ENCODE measurements around the gene LPAR1.

The LPAR1 gene

DNA sequence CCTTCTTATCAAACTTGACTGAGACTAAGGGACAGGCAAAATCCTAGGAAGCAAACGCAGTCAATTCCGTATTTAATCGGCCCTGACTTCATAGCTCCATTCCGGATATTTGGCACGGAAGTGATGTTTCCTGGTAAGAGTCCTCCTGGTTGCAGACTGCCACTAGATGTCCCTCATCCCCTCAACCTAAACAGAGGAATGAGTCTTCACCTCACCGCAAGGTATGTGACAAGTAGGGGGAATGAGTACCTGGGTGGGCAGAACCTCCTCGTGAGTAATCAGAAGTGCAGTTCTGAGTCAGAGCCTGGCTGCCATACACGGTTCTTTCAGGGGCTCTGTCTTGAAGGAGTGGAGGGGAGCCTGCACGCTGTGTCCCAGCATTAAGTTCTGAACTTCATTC lies 196.1 kb downstream of the LPAR1 start:
- TF ChIP-seq FEZF1 (tag by site-specific recombination; IDR thresholded peaks at IDR 0.05), result no peak
- TF ChIP-seq, protein P1, sequence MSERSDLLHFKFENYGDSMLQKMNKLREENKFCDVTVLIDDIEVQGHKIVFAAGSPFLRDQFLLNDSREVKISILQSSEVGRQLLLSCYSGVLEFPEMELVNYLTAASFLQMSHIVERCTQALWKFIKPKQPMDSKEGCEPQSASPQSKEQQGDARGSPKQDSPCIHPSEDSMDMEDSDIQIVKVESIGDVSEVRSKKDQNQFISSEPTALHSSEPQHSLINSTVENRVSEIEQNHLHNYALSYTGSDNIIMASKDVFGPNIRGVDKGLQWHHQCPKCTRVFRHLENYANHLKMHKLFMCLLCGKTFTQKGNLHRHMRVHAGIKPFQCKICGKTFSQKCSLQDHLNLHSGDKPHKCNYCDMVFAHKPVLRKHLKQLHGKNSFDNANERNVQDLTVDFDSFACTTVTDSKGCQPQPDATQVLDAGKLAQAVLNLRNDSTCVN (tag by site-specific recombination; optimal IDR thresholded peaks at IDR 0.05), result no peak
- TF ChIP-seq ZNF335 (tag by site-specific recombination; conservative IDR thresholded peaks at IDR 0.05), result no peak
- TF ChIP-seq KLF10 (tag by site-specific recombination; IDR thresholded peaks at IDR 0.05), result no peak
- TF ChIP-seq GFI1B (tag by site-specific recombination; IDR thresholded peaks at IDR 0.05), result no peak
- TF ChIP-seq ZBTB20 (tag by site-specific recombination; IDR thresholded peaks at IDR 0.05), result no peak
- TF ChIP-seq ZNF223 (tag by site-specific recombination; IDR thresholded peaks at IDR 0.05), result no peak
- no peak for TF ChIP-seq ZNF658 (tag by site-specific recombination; IDR thresholded peaks at IDR 0.05)
- no peak for TF ChIP-seq GLI2 (tag by site-specific recombination; IDR thresholded peaks at IDR 0.05; ENCODE audit: borderline replicate concordance, low read depth)
- TF ChIP-seq ZNF169 (tag by site-specific recombination; IDR thresholded peaks at IDR 0.05), result no peak
- TF ChIP-seq ZFP3 (tag by site-specific recombination; IDR thresholded peaks at IDR 0.05; ENCODE audit: low read depth), result no peak
- TF ChIP-seq MYNN (tag by site-specific recombination; IDR thresholded peaks at IDR 0.05; ENCODE audit: borderline replicate concordance), result no peak
- TF ChIP-seq ZNF157 (tag by site-specific recombination; IDR thresholded peaks at IDR 0.05), result no peak
- no peak for TF ChIP-seq ZNF121 (tag by site-specific recombination; IDR thresholded peaks at IDR 0.05)
- TF ChIP-seq ZNF701 (tag by site-specific recombination; IDR thresholded peaks at IDR 0.05), result no peak
- TF ChIP-seq, protein P2, sequence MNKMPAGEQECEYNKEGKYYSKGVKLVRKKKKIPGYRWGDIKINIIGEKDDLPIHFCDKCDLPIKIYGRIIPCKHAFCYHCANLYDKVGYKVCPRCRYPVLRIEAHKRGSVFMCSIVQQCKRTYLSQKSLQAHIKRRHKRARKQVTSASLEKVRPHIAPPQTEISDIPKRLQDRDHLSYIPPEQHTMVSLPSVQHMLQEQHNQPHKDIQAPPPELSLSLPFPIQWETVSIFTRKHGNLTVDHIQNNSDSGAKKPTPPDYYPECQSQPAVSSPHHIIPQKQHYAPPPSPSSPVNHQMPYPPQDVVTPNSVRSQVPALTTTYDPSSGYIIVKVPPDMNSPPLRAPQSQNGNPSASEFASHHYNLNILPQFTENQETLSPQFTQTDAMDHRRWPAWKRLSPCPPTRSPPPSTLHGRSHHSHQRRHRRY (tag by site-specific recombination; IDR thresholded peaks at IDR 0.05), result no peak
- no peak for TF ChIP-seq ZNF561 (tag by site-specific recombination; IDR thresholded peaks at IDR 0.05; ENCODE audit: borderline replicate concordance)
- no peak for TF ChIP-seq MZF1 (tag by site-specific recombination; IDR thresholded peaks at IDR 0.05; ENCODE audit: borderline replicate concordance)
- no peaks in the 10 kb centered on the region for H3K4me1 ChIP-seq (ENCODE audit: control insufficient read depth, insufficient read depth, low read length)
- no peak overlapping the region for H3K4me3 ChIP-seq (ENCODE audit: low read depth, low read length)
- no peaks in the 10 kb centered on the region for H3K9me3 ChIP-seq (ENCODE audit: control insufficient read depth, insufficient read depth, low read depth, low read length)
- H3K36me3 ChIP-seq (ENCODE audit: control insufficient read depth in 2 of 2, insufficient read depth in 1 of 2, low read length in 2 of 2), result no peaks in the 10 kb centered on the region
- H3K27ac ChIP-seq (ENCODE audit: extremely low read depth, low read depth, low read length), result no peak overlapping the region
- CTCF ChIA-PET, result interaction anchor here (1.0 kb wide), 1 partner anchor 160 kb away, joined by 3 read pairs; no protein-coding TSS in a partner anchor
- POLR2A ChIA-PET, result no interaction called here

DNA sequence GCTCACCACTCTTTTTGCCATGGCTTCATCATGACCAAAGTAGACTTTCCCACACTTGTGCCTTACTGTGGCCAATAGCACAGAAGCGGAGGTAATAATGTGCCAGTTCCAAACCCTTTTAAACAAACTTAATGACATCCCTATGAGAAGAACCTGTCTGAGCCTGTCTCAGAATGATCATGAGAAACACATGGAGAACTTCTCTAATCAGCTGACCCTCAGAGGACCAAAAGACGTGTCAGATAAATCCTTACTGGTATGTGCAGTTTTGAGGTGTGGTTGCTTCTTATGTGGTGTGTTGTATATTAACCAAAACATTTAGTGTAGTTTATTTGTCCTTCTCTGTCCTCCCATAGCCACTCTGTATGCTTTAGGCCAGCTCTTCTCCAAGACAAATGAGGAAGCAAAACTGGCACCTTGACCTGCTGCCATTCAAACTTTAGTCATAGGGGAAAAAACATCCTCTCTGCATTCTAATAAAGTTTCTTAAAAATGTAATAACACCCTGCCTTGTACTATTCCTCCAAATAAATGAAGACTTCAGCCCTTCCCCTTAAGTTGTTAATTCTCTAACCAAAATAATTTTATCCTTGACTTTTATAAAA lies 200.8 kb downstream of the LPAR1 start:
- H3K27ac ChIP-seq (ENCODE audit: extremely low read depth, low read depth, low read length), result no peak overlapping the region
- H3K4me1 ChIP-seq (ENCODE audit: control insufficient read depth, insufficient read depth, low read length), result no peaks in the 10 kb centered on the region
- no peaks in the 10 kb centered on the region for H3K9me3 ChIP-seq (ENCODE audit: control insufficient read depth, insufficient read depth, low read depth, low read length)
- POLR2A ChIA-PET, result no interaction called here
- no peak overlapping the region for H3K4me3 ChIP-seq (ENCODE audit: low read depth, low read length)
- CTCF ChIA-PET, result interaction anchor here (0.6 to 1.2 kb wide), 2 partner anchors 60 to 469 kb away, joined by 3 read pairs; no protein-coding TSS in a partner anchor
- no peaks in the 10 kb centered on the region for H3K36me3 ChIP-seq (ENCODE audit: control insufficient read depth in 2 of 2, insufficient read depth in 1 of 2, low read length in 2 of 2)
- TF ChIP-seq, protein P3, sequence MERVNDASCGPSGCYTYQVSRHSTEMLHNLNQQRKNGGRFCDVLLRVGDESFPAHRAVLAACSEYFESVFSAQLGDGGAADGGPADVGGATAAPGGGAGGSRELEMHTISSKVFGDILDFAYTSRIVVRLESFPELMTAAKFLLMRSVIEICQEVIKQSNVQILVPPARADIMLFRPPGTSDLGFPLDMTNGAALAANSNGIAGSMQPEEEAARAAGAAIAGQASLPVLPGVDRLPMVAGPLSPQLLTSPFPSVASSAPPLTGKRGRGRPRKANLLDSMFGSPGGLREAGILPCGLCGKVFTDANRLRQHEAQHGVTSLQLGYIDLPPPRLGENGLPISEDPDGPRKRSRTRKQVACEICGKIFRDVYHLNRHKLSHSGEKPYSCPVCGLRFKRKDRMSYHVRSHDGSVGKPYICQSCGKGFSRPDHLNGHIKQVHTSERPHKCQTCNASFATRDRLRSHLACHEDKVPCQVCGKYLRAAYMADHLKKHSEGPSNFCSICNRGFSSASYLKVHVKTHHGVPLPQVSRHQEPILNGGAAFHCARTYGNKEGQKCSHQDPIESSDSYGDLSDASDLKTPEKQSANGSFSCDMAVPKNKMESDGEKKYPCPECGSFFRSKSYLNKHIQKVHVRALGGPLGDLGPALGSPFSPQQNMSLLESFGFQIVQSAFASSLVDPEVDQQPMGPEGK (tag by site-specific recombination; IDR thresholded peaks at IDR 0.05), result no peak
- TF ChIP-seq ZBTB1 (tag by site-specific recombination; IDR thresholded peaks at IDR 0.05) (no peak), ZBTB21 (tag by site-specific recombination; IDR thresholded peaks at IDR 0.05) (no peak)
- TF ChIP-seq, protein P4, sequence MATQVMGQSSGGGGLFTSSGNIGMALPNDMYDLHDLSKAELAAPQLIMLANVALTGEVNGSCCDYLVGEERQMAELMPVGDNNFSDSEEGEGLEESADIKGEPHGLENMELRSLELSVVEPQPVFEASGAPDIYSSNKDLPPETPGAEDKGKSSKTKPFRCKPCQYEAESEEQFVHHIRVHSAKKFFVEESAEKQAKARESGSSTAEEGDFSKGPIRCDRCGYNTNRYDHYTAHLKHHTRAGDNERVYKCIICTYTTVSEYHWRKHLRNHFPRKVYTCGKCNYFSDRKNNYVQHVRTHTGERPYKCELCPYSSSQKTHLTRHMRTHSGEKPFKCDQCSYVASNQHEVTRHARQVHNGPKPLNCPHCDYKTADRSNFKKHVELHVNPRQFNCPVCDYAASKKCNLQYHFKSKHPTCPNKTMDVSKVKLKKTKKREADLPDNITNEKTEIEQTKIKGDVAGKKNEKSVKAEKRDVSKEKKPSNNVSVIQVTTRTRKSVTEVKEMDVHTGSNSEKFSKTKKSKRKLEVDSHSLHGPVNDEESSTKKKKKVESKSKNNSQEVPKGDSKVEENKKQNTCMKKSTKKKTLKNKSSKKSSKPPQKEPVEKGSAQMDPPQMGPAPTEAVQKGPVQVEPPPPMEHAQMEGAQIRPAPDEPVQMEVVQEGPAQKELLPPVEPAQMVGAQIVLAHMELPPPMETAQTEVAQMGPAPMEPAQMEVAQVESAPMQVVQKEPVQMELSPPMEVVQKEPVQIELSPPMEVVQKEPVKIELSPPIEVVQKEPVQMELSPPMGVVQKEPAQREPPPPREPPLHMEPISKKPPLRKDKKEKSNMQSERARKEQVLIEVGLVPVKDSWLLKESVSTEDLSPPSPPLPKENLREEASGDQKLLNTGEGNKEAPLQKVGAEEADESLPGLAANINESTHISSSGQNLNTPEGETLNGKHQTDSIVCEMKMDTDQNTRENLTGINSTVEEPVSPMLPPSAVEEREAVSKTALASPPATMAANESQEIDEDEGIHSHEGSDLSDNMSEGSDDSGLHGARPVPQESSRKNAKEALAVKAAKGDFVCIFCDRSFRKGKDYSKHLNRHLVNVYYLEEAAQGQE (tag by site-specific recombination; IDR thresholded peaks at IDR 0.05), result no peak
- TF ChIP-seq, protein P5, sequence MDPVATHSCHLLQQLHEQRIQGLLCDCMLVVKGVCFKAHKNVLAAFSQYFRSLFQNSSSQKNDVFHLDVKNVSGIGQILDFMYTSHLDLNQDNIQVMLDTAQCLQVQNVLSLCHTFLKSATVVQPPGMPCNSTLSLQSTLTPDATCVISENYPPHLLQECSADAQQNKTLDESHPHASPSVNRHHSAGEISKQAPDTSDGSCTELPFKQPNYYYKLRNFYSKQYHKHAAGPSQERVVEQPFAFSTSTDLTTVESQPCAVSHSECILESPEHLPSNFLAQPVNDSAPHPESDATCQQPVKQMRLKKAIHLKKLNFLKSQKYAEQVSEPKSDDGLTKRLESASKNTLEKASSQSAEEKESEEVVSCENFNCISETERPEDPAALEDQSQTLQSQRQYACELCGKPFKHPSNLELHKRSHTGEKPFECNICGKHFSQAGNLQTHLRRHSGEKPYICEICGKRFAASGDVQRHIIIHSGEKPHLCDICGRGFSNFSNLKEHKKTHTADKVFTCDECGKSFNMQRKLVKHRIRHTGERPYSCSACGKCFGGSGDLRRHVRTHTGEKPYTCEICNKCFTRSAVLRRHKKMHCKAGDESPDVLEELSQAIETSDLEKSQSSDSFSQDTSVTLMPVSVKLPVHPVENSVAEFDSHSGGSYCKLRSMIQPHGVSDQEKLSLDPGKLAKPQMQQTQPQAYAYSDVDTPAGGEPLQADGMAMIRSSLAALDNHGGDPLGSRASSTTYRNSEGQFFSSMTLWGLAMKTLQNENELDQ (tag by site-specific recombination; IDR thresholded peaks at IDR 0.05; ENCODE audit: low read depth), result no peak
- TF ChIP-seq, protein P6, sequence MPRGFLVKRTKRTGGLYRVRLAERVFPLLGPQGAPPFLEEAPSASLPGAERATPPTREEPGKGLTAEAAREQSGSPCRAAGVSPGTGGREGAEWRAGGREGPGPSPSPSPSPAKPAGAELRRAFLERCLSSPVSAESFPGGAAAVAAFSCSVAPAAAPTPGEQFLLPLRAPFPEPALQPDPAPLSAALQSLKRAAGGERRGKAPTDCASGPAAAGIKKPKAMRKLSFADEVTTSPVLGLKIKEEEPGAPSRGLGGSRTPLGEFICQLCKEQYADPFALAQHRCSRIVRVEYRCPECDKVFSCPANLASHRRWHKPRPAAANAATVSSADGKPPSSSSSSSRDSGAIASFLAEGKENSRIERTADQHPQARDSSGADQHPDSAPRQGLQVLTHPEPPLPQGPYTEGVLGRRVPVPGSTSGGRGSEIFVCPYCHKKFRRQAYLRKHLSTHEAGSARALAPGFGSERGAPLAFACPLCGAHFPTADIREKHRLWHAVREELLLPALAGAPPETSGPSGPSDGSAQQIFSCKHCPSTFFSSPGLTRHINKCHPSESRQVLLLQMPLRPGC (tag by site-specific recombination; IDR thresholded peaks at IDR 0.05), result no peak
